GM12864 (cell line): ENCODE data around the gene HTT.

Source experiments
- DNase-seq: peaks from one replicate; pipeline ENCODE4 v3.0.0-alpha.2; 2011; ENCODE audit warnings: low read depth
- H3K4me3 ChIP-seq: 2 replicates; pipeline ENCODE4 v1.5.1; 2011; ENCODE audit warnings: mild to moderate bottlenecking, low read depth, low read length, control low read depth
- TF ChIP-seq, protein P1 (sequence below): IDR thresholded peaks from 2 replicates; pipeline ENCODE4 v1.5.1; 2011; ENCODE audit warnings: low read depth, mild to moderate bottlenecking, moderate library complexity, low read length, control low read depth, inconsistent platforms; ENCODE audit errors: missing control alignments

The HTT gene

DNA sequence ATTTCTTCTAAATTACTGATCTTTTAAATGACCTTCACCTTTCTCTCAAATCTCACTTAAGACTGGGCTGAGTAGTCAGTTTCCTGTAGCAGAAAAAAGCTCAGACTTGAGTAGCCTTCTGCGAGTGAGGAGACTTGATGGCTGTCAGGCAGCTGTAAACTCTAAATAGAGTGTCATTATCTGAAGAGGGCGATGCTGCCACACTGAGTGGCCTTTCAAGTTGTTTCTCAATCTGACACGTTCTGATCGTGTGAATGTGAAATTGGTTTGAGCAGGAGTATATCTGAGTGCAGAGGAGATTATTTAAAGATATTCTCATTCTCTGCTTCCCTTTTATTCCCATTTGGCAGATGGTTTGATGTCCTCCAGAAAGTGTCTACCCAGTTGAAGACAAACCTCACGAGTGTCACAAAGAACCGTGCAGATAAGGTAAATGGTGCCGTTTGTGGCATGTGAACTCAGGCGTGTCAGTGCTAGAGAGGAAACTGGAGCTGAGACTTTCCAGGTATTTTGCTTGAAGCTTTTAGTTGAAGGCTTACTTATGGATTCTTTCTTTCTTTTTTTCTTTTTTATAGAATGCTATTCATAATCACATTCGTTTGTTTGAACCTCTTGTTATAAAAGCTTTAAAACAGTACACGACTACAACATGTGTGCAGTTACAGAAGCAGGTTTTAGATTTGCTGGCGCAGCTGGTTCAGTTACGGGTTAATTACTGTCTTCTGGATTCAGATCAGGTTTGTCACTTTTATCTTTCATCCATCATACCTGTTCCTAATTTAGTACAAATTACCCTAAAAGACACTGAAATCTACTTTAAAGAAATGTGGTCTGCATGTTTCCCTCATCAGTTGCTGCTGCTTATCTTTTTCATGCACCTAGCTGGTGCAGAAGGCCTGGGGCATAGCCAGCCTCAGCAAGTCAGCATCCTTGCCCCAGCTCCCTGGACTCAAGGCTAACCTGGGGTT, 100.2 kb downstream of the HTT start:
- no peak for DNase-seq
- no peak overlapping the region for H3K4me3 ChIP-seq
- TF ChIP-seq, protein P1, sequence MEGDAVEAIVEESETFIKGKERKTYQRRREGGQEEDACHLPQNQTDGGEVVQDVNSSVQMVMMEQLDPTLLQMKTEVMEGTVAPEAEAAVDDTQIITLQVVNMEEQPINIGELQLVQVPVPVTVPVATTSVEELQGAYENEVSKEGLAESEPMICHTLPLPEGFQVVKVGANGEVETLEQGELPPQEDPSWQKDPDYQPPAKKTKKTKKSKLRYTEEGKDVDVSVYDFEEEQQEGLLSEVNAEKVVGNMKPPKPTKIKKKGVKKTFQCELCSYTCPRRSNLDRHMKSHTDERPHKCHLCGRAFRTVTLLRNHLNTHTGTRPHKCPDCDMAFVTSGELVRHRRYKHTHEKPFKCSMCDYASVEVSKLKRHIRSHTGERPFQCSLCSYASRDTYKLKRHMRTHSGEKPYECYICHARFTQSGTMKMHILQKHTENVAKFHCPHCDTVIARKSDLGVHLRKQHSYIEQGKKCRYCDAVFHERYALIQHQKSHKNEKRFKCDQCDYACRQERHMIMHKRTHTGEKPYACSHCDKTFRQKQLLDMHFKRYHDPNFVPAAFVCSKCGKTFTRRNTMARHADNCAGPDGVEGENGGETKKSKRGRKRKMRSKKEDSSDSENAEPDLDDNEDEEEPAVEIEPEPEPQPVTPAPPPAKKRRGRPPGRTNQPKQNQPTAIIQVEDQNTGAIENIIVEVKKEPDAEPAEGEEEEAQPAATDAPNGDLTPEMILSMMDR, result no peak

DNA sequence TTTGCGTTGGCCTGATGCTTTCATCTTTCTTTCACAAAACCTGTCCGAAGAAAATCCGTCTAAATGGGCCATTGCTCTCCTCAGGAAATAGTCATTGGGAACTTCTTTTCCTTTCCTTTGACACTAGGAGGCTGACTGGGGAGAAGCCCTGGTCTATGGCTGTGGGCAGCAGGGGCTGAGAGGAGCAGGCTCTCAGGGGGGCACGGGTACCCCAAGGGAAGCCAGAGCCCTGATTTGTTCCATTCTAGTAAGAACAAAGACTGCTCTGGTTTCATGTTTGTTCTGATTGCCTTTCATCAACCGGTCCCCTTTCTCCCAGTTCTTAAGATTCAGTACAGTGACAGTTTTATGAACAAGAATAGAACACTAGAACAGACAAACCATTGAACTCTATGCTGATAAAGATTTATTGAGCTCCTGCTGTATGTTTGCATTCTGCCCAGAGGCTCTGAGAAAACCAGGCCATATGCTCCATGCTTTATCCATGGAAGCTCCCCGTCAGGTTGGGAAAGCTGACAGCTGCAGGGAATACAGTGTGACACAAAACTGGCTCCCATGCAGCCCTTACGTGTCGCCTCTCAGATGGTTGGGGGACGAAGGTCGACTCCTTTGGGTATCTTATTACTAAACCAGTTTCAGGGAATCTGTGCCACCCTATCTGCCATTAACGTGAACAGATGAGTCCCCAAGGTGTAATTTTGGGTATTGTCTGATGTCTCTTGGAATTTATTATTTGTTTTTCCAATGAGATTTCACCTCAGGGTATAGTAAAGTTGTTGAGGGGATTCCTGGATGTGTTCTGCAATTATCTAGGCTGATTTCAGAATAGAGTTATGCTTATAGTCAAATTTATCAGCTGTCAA, 102.1 kb downstream of the HTT start:
- DNase-seq, result no peak
- H3K4me3 ChIP-seq, result no peak overlapping the region
- TF ChIP-seq, protein P1, result no peak

DNA sequence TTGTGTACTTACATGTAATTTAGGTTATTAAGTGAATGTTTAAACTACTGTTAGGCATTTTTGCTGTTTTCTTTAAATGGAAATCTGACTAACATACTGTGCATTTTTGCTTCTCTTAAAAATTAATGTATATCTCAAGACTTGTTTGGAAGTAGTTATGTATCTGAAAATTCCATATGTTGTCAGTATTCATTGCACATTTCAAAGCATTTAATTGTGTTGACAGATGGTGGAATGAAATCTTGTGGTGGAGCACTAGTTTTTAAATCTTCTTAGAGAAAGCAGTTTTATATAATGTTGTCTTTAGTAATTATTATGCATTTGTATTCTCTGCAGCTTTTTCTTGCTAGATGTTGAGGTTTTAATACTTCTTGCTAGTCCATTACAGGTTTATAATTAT, 102.9 kb downstream of the HTT start:
- no peak for DNase-seq
- TF ChIP-seq, protein P1, result no peak
- no peak overlapping the region for H3K4me3 ChIP-seq

DNA sequence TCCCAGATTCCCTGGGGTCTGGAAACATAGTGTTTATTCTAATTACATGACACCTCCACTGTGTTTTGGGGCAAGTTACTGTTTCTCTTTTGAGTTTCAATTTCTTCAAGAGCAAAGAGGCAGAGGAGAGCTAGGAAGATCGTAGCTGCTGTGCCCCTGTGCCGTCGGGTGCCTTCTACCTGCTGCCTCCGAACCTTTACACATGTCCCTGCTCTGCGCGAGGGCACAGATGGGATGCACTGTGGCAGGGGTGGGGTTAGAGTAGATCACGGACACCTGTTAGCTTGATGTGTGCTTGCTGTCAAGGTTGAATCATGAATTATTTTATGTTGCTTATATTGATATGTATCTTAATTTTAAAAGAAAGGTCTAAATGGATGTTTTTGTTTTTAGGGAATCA, 103.4 kb downstream of the HTT start:
- DNase-seq, result no peak
- no peak overlapping the region for H3K4me3 ChIP-seq
- TF ChIP-seq, protein P1, result no peak

DNA sequence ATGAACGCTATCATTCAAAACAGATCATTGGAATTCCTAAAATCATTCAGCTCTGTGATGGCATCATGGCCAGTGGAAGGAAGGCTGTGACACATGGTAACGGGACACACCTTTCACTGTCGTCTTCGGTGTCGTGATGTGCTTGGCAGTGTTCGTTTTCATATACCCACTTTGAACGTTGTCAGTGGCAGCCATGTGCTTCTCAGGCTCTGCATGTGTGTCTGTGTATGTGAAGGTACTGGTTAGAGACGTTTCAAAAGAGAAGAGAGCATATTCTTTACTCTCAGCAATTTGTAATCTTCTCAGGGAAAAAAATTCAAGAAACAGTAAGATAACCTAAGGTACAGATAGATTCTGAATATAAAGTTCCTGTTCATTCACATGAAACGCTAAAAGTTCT, 103.9 kb downstream of the HTT start:
- TF ChIP-seq, protein P1, result no peak
- H3K4me3 ChIP-seq, result no peak overlapping the region
- DNase-seq, result no peak

DNA sequence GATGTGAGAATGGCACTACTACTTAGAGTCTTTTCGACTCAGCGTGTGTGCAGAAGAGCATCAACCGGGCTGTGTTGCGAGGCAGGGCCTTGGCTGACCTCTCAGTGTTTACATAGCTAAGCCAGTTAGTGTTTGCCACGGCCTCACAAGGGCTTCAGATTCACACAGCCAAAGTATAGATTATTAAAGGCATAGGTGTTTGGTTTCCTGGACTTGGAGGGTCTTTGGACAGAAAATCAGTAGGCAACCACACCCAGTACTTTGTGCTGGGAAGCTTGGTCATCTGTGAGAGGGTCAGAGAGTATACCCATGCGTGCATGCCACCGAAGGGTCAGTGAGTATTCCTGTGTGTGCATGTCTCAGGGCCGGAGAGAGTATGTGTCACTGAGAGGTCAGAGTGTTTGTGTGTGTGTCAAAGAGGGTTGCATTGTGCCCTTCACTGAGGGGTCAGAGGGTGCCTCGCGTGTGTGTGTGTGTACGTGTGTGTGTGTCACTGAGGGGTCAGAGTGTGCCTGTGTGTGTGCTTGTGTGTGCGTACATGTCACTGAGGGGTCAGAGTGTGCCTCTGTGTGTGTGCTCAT, 104.7 kb downstream of the HTT start:
- no peak for DNase-seq
- TF ChIP-seq, protein P1, result no peak
- H3K4me3 ChIP-seq, result no peak overlapping the region
